ENCODE measurements around the gene DOCK2. TPM values are rescaled to one million over a fixed set of nuclear protein-coding genes. Genes with fewer than 3 reads are reported as not detected.
A peak's percentile ranks its signal among the peaks of the same experiment; 100 is the strongest.

DOCK2 gene
- polyA plus RNA-seq, 3 donors = 2.1 to 3.4 (median 2.5) TPM

DNA sequence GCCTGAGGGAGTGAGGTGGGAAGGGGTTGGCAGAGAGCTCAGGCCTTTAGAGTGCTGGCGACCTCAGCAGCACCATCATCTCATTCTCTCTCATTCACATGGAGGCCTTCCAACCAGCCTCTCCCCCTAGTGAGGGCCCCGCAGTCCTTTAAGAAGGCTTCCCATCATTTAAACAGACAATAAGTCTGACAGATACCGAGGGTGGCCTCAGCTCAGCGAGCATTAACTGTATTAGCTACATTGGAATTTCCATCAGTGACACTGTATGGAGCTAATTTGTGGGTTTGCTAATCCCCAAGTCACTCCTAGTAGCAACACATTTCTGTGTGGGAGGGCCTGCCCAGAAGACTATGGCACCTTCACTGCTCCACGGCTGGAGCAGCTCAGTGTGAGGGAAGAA lies 267.4 kb downstream of the DOCK2 start:
- DNase-seq = no peak

DNA sequence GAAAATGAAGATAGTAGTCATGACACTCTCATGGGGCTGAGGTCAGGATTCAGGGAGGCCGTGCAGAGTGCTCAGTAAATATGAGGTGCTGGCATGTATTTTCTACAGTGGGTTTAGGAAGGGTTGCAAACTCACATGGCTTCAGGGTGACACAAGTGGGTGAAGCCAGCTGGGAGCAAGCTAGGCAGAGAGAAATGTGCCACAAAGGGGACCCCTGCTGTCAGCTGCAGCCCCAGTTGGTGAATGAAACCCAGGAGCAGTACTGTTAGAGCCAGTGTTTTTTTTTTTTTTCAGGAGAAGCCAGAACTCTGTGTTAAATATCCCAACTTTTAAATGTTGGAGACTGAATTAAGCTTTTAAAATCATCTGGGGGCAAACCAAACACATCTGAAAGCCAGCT lies 267.9 kb downstream of the DOCK2 start:
- DNase-seq = no peak

DNA sequence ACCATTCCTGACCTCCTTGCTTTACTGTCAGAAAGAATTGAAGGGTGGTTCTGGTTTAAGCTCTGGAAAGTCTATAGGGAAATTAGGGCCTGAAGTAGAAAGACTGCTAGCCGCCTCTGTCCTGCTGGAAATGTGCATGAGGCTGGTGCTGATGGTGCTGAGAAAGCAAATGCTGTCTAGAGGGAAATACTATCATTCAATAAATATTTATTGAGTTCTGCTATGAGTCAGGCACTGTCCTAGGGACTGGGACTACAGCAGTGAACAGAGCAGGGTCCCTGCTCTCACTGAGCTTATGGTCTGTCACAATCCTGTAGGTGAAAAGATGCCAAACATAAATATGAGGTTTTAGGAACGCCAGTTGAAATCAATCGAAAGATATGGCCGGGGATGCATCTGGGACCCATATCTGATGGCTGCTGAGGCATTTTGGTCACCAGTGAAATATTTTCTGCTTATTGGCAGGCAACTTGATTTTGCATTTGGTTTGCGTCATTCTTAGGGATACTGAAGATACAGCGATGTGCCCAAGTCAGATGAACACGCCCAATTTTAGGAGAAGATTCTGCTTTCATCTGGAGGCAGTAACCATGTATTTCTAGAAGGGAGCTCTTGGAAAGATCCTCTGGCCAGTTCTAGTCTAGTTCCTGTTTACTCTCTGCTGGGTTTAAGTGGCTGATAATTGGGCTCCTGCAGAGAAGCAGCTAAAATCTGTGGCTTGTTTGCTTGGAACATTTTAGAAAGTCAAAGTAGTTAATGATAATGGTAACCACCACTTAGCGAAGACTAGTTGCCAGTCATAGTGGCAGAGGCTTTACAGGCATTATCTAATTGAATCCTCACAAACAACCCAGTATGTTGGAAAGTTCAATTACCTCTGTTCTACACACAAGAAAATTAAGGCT lies 269.9 kb downstream of the DOCK2 start:
- DNase-seq = no peak

DNA sequence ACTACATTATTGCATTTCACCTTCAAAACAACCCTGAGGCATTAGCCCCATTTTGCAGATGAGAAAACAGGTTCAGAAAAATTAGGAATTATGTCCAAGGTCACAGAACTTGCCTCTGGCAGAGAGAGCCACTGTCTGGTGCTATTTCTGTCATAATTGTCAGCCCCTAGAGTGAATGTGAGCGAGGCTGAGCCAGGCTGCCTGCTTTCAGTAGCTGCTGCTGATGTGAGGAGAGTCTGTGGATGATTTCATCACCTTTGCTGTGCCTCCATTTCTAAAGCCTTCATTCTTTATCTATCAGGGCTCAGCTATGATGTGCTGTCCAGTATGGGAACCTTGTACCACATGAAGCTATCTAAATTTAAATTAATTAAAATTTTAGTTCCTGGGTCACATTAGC lies 271.8 kb downstream of the DOCK2 start:
- DNase-seq = no peak

DNA sequence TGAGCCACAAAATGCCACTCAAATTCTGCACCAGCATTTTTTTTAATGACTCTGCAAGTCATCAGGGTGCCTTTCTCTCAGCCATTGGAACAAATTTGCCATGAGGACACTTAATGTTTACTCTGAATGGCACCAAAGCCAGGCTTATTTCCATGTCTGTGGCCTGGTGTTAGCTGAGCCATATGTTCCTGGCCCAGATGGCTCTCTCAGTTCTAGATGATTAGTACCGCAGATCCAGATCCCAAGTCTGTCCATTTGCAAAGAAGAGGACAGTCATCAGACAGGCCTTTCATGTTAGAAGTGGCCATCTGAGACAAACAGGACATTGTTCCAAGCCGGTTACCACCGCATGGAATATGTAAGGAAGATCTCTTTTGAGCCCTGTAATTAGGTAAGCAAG lies 272.9 kb downstream of the DOCK2 start:
- DNase-seq = no peak

DNA sequence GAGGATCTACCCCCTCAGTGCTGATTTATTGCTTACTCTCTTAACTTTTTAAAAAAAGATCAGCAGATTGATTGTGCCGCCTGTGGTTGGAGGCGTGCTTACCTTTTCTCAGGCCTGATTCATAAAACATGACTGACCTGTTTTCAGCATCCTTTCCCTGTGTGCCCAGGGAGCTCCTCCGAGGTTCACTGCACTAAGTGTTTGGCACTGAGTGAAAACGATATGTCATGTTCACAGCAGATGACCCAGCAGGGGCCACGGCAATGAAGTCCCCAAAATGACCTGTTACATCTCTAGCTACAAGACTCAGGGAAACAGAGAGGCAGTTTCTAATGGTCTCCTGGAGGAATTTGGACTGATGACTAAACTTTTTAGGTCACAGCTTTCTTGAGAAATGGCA lies 273.3 kb downstream of the DOCK2 start:
- no peak for DNase-seq

DNA sequence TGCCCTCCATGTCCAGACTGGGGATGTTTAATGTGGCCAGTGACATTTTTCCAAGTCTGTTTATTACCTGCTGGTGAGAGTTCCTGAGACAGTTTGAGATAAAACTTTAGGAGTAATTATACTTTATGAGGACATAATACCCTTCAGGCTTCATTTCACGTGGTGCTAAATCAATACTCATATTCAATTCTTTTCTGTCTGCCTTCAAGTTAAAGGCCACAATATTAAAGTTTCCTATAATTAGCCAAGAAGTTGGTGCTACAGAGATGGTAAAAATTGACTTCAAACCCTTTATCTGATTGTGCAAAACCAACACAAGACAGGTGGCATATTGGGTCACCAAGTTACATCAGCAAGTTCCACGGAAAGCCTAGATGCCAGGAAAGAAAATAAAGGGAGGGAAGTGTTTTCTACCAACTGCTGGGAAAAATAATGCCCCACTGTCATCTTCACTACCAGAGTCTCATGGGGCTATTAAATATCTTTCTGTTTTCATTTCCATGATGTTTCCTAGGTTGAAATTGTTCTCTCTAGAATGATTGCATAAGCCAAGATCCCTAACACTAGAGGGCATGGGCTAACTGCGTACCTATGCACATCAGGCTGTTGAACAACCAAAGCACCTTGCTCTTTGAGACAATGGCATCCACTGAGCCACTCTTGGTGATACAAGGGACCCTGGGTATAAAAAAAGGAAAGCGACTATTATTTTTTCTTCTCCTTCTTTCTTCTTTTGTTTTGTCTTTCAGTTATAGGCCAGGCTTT lies 274.6 kb downstream of the DOCK2 start:
- DNase-seq = no peak

DNA sequence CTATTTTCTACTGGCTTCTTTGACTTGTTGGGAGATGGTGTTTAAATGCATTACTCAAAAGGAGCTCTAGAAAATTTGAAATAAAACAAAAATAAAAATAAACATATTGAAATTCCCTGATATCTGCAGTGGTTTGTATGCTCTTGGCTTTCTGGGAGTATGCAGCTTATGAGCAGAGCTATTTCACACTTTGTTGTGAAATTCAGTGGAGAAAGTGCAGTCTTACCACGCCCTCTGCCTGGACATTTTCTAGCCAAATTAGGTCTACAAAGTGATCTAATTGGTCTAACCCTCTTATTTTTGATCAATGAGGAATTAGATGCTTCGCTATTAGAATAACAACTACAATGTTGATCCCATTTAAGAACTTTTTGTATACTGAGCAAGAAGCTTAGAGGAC lies 276.4 kb downstream of the DOCK2 start:
- no peak for DNase-seq

DNA sequence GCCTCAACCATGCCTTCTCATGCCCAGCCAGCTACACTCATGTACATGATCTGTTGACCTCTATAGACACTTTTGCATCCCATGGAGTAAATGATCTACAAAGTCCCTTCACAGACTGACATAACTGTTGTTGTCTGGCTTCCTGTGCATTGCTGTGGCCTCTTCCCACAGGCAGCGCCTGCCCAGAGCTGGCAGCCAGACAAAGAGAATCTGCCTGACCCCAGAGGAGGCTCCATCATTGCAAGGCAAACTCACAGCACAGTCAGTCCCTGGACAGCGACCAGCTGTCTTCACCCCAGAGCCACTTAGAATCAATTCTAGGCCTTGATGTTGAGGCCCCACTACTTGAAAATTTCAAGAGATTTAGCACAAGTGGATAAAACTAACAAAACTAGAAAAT lies 277.7 kb downstream of the DOCK2 start:
- peak; percentile 57 for DNase-seq

DNA sequence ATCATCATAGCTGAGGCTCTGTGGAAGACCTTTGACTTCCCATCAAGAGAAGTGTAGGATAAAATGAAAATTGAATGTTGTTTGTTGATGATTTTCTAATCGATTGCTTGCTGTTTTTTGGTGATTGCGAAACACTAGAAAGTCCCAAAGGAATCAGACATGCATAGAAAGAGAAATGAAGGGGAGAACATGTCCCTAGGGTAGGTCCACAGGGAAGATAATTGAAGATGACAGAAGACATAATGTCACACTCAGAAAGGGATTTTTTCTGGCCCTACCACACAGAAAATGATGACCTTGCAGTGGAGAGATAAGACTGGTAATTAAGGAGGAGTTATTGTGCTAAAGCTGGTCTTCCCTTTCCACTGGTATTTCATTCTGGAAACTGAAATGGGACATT lies 280.4 kb downstream of the DOCK2 start:
- DNase-seq = no peak

DNA sequence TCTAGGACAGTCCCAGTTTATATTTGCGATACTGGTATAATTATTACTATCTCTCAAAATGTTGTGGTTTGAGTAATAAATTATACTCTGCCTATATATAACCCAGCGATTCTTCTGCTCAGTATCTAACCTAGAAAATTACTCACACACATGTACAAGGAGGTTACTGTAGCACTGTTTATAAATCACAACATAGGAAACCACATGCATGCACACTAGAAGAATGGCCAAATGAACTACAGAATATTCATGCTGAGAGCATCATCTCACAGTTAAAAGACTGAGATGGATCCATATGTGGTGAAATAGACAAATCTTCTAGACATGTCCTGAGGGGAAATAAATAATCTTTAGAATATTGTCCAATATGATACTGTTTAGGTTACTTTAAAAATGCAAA lies 281.2 kb downstream of the DOCK2 start:
- no peak for DNase-seq

DNA sequence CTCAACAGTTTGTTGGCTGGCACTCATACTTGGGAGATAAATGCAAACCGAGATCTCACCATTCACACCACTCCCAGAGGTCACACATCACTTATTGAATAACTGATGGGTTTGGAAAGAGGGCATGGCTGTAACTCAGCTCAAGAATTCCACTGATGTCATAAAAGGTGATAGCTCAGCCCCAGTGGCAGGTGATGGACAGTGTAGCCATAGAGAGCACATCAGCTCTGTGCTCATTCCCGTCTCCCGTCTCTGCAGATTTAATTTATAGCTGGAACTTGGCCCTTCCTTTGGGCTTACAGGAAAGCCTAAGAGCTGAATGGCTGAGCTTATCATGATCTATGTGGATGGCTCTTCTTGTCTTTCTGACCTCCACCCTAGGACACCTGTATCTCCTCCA lies 283.4 kb downstream of the DOCK2 start:
- DNase-seq = no peak

DNA sequence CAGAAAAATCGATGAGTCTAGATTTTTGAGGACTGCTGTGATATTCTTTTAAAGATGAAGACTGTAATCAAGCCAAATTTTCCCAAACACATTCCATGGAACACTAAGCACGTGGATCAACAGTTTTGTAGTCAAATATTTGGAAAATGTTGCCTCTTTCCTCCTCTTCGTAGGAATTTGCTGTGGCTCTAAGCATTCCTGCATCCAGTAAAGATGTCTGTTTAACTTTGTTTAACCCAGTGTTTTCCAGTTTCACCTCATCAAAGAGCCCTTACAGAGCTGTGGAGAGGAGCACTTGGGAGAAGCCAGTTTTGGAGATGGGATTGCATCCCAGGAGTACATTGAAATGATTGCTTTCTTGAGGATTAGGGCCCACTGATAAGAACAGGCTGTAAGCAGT lies 284.3 kb downstream of the DOCK2 start:
- DNase-seq = no peak

DNA sequence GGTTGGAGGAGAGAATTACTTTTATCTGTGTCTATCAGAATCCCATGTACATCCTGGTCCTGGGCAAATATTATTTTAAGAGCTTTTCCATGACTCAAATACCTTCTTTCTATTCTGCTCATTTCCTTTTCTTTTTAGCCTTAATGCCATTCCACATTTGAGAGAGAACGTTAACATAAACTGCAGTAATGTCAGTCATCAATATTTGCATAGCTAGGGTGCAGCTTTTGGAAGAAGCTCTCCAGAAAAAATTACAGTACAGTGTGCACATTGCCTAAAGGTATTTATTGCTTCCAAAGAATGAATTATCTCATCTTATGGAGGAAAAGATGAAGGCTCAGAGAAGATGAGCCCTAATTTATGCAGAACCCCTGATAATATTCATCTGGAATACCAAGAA lies 284.9 kb downstream of the DOCK2 start:
- DNase-seq = no peak

DNA sequence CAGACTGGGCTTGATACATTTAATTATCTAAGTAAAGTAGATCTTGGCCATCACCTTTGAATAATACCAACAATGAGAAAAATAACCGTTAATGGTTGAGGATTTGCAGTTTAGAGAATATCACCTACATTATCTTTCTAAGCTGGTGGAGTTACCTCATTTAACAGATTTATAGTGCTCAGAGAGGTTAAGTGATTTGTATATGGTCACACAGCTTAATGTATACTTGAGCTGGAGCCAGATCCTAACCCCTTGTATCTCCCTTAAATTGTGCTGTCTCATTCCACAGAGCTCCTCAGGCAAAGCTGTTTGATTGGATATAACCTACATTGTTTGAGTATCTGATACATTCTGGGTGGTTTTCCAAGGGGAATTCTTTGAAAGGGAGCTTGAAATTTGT lies 285.4 kb downstream of the DOCK2 start:
- no peak for DNase-seq

DNA sequence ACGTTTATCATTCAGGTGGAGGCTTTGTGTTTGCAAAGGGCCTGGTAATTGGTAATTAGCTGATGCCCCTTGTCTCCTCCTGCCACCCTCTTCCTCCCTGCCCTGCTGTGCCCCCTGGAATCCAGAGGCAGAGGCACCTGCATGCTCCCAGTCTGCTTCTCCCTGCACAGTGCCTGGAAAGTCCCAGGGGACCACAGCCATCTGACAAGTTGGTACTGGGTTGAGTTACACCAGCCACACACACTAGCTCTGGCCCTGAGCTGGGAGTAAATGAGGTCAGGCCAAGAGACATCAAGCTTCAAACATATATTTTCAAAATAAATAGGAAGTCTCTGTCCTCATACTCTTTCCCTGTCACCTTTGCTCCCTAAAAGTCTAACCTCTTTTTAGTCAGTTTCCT lies 286.9 kb downstream of the DOCK2 start:
- DNase-seq = no peak

DNA sequence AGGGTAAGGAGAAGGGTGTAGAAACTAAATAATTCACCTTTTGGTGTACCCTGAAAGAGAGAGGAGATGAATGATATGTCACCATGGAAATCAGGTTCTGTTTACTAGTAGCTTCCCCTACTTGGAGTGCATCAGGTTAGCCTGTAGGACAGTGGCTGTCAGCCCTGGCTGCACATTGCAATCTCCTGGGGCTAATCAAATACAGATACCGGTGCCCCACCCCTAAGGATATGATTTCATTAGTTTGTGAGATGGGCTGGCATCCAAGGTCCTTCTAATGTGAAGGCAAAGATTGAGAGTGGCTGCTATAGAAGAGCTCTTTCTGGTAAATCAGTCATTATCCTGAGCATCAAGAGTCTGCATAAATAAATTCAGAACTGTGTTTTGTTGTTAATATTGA lies 296.1 kb downstream of the DOCK2 start:
- no peak for DNase-seq

DNA sequence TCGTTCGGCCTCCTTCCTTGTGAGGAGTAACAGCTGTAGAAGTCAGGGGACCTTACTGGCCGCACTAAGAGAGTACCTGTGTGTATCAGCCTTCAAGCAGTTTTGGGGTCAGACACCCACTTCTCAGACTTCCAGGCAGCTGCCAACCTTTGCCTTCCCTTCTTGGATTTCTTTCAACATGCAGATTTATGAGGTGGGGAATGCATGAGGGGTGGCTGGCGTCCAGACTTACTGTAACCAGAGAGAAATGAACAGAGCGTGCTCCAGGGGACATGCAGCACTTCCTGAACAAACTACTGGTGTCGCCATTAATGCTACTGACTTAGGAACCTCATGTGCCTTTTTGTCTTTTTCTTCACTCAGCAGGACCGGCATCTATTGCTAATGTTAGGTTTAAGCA lies 296.5 kb downstream of the DOCK2 start:
- peak; percentile 37 for DNase-seq

DNA sequence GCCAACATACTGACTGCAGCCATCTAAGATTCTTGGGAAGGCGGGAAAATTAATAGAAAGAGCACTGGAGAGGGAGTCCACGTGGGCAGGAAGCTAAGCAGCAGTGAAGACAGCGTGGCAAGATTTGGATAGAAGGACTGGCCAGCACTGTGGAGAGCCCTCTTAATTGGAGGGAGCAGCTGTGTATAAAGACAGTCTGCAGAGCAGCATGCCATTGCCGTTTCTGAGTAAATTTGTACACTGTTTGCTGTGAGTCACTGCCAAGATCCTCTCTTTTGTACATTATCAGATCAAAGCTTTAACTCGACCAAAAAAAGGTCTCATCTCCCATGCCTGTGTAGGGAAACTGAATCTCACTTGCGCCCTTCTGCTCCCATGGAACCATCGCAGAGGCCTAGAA lies 297.9 kb downstream of the DOCK2 start:
- DNase-seq = no peak

DNA sequence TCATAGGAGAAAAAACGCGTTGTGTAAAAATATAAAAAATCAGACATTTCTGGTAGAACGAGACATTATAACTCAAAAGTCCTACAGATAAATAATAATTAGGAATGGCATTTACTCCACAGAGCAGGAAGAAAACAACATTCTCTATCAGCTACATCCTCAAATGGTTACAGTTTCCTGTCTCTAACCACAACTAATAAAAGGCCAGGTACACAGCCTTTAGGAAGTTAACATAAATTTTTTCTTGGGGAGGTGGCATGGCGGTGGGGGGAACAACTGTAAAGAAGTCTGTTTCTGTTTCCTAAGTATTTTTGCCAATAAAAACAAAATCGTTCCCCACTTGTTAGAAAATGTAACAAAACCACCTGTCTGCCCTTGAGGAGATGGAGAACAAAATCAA lies 298.7 kb downstream of the DOCK2 start:
- no peak for DNase-seq

DNA sequence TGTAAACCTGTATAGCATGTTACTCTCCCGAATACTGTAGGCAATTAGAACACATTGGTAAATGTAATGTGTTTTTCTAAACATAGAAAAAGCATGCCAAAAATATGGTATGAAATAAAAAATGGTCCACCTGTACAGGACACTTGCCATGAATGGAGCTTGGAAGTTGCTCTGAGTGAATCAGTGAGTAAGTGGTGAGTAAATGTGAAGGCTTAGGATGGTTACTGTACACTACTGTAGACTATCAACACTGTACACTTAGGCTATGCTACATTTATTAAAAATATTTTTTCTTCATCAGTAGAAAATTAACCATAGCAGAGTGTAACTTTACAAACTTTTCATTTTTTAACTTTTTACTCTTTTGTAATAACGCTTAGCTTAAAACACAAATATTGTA lies 301.4 kb downstream of the DOCK2 start:
- DNase-seq = no peak

DNA sequence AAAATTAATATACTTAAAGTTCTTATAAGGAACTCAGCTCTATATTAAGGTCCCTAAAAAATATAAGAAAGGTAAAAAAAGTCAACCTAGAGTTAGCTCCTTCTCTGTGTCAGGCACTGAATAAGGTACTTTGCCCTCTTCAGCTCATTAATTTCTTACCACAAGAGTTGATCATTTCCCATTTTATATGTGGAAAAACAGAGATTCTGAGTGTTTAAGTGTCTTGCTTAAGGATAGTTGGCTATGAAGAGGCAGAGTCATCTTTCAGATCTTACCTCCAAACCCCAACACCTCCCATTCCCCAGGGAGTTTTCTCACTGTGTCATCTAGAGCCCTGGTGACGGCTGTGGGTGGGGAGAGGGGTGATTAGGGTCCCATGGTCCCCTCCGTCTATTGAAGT lies 302.7 kb downstream of the DOCK2 start:
- no peak for DNase-seq

DNA sequence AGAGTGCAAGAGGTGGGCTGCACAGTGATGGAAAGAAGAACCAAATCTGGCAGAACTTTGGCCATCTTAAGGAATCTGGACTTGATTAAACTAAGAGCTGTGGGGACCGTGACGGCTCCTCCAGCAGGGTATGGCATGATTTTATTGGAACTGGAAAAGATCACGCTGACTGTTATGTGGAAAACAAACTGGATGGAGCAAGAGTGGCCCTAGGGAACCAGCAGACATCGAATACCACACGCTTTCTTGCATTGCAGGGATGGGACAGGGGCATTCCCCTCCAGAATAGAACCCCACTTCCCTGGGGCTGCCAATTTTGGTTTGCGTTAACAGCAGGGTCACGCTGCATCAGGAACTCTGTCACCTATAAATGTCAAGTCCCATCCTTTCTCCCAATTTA lies 304.5 kb downstream of the DOCK2 start:
- DNase-seq = no peak

DNA sequence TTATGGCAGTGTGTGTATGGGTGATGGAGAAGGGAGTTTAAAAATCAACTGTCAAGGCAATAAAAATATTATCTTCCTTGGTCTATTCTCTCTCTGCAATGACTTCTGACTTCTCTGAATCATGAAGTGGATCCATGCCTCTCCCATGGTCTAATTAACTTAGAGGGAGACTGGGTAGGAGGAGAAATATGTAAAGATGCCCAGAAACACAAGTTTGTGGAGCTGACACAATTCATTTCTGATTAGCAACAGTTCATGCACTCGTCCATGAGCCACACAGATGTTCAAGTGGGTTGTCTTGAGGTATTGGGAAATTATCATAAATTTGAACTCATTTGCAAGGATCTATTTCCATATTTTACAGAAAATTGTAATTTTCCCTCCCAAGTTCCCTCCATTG lies 305.1 kb downstream of the DOCK2 start:
- DNase-seq = no peak

All from renal pelvis (tissue), 4 donors.